Activated CD8-positive, alpha-beta memory T cell treated with anti-CD3 and anti-CD28 coated beads for 48 hours (primary cell): ENCODE measurements around the gene DRC7.

Source experiments
- DNase-seq, 3 experiments: peaks; one replicate each; pipeline ENCODE4 v3.0.0-alpha.2; 2020; ENCODE audit warnings: low read depth in 2 of 3, low spot score in 2 of 3

Gene DRC7

GRCh38 chr16:57692636-57693035 lies 2.0 kb upstream of the DRC7 start:
- DNase-seq, result no peak

GRCh38 chr16:57693550-57693949 lies 1.1 kb upstream of the DRC7 start:
- DNase-seq, result no peak

- no peak for DNase-seq
Measured at GRCh38 chr16:57694231-57694724, 328 bp upstream of the DRC7 start.

GRCh38 chr16:57695680-57696069 lies 1.1 kb downstream of the DRC7 start:
- DNase-seq, result no peak

GRCh38 chr16:57696240-57696639 lies 1.6 kb downstream of the DRC7 start:
- no peak for DNase-seq

GRCh38 chr16:57697896-57698537 lies 3.4 kb downstream of the DRC7 start:
- DNase-seq, result no peak

GRCh38 chr16:57698812-57699405 lies 4.3 kb downstream of the DRC7 start:
- no peak for DNase-seq

- no peak for DNase-seq
Measured at GRCh38 chr16:57699481-57699880, 4.9 kb downstream of the DRC7 start.

- DNase-seq, result no peak
Measured at GRCh38 chr16:57699899-57700298, 5.3 kb downstream of the DRC7 start.

GRCh38 chr16:57700781-57701551 lies 6.4 kb downstream of the DRC7 start:
- no peak for DNase-seq

- no peak for DNase-seq
Measured at GRCh38 chr16:57701759-57702371, 7.3 kb downstream of the DRC7 start.

- DNase-seq, result no peak
Measured at GRCh38 chr16:57703416-57704010, 8.9 kb downstream of the DRC7 start.

GRCh38 chr16:57704011-57704904 lies 9.7 kb downstream of the DRC7 start:
- DNase-seq, result no peak

GRCh38 chr16:57704905-57705852 lies 10.6 kb downstream of the DRC7 start:
- no peak for DNase-seq

GRCh38 chr16:57706717-57707116 lies 12.1 kb downstream of the DRC7 start:
- DNase-seq, result no peak

GRCh38 chr16:57707331-57707730 lies 12.7 kb downstream of the DRC7 start:
- DNase-seq, result no peak

GRCh38 chr16:57708168-57708567 lies 13.6 kb downstream of the DRC7 start:
- DNase-seq, result no peak

GRCh38 chr16:57709663-57710062 lies 15.1 kb downstream of the DRC7 start:
- DNase-seq, result no peak

- DNase-seq, result no peak
Measured at GRCh38 chr16:57711346-57711745, 16.7 kb downstream of the DRC7 start.
